Measurements from ENCODE around the gene CYFIP1.
"Not testable (repeated sequence)": the region's sequence is repeated elsewhere in the genome, so short reads cannot be mapped to it uniquely, and the experiment has no call there.

CYFIP1 gene

DNA sequence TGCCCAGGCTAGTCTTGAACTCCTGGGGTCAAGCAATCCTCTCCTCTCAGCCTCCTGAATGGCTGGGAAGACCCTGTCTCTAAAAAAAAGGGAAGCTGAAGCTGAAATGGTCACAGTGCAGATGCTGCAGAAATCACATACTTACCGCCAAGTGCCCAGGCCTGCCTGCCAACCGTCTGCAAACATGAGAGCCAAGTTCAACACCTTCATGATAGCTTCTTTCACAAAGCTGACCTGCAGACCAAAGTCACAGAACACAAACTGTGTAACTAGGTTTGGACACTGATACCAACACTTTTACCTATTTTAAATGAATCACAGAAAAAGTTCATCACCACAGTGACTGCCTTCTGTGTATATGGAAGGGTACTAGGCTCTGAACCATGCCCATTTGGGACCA lies 22.8 kb upstream of the CYFIP1 start:
- no peak overlapping the region for H3K27ac ChIP-seq
- TF ChIP-seq, protein P1, sequence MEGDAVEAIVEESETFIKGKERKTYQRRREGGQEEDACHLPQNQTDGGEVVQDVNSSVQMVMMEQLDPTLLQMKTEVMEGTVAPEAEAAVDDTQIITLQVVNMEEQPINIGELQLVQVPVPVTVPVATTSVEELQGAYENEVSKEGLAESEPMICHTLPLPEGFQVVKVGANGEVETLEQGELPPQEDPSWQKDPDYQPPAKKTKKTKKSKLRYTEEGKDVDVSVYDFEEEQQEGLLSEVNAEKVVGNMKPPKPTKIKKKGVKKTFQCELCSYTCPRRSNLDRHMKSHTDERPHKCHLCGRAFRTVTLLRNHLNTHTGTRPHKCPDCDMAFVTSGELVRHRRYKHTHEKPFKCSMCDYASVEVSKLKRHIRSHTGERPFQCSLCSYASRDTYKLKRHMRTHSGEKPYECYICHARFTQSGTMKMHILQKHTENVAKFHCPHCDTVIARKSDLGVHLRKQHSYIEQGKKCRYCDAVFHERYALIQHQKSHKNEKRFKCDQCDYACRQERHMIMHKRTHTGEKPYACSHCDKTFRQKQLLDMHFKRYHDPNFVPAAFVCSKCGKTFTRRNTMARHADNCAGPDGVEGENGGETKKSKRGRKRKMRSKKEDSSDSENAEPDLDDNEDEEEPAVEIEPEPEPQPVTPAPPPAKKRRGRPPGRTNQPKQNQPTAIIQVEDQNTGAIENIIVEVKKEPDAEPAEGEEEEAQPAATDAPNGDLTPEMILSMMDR (IDR thresholded peaks at IDR 0.05), result no peak
- no peak overlapping the region for H3K4me3 ChIP-seq
- DNase-seq (ENCODE audit: low spot score), result peak; percentile 17

DNA sequence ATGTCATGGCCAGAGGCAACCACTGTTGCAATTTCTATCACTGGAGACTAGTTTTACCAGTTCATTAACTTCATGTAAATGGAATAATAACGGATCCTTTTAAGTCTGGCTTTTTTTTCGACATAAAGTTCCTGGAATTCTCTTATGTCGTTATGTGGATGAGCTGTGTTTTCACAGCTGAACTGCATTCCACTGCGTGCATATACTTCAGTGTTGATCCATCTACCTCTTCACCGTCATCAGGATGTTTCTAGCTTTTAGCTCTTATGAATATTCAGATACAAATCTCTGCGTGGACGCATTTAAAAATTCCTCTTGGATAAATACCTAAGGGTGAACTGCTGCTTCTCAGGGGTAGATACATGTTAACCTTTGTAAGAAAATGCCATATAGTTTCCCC lies 15.6 kb upstream of the CYFIP1 start:
- Histone ChIP-seq H3K27ac (no peak overlapping the region), H3K4me3 (no peak overlapping the region)
- DNase-seq (ENCODE audit: low spot score), result no peak
- TF ChIP-seq, protein P1 (IDR thresholded peaks at IDR 0.05), result no peak

DNA sequence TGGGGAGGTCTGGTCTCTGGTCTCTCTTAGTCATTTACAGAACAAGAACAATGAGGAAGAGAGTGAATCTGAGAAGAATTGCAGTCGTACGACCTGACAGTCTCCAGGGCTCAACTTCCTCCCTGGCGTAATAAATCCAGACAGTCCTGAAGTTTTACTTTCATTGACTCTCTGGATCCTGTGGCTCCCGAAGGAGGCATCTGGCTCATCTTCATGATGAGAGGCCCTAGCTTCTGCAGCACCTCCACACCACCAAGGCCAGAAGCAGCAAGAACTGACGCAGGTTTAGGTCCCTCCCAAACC lies 11.8 kb upstream of the CYFIP1 start:
- Histone ChIP-seq H3K4me3 (no peak overlapping the region), H3K27ac (no peak overlapping the region)
- no peak for DNase-seq (ENCODE audit: low spot score)
- TF ChIP-seq, protein P1 (IDR thresholded peaks at IDR 0.05), result no peak

DNA sequence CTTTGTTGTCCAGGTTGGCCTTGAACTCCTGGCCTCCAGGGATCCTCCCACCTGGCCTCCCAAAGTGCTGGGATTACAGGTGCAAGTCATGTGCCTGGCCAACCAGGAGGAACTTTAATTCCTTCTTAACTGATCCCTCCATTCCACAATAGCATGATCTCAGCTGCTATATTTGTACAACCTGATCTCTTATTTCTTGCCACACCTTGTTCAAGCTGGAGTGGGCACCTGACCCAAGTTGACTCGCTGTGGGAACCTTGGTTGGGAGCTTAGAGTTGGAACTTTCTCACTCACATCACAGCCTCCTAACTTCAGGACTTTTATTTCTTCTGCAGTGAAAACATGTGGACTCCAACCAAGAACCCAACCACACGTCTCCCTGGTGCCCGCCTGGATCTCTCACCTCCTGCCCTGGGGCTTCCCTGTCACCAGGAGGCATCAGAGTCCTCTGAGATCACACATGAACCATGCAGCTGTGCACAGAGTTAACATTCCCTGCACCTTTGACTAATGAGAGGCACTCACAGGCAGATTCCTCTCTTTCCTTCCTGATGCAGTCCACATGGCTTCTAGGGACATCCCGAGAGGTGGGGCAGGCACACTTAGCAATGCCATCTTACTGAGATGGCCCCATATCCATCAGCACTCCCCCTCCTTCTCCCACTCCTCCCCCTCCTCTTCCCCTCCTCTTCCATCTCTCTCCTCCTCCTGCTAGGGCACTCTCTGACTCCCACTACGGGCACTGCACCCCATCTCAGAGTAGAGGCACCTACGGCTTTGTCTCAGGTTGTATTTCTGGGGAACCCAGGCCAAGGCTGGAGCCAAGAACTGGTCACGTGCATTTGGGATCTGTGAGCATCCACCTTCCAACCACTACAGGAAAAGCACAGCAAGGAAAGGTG lies 9.7 kb upstream of the CYFIP1 start:
- peak; percentile 56 for DNase-seq (ENCODE audit: low spot score)
- H3K27ac ChIP-seq, result no peak overlapping the region
- no peak overlapping the region for H3K4me3 ChIP-seq
- TF ChIP-seq, protein P1 (IDR thresholded peaks at IDR 0.05), result no peak

DNA sequence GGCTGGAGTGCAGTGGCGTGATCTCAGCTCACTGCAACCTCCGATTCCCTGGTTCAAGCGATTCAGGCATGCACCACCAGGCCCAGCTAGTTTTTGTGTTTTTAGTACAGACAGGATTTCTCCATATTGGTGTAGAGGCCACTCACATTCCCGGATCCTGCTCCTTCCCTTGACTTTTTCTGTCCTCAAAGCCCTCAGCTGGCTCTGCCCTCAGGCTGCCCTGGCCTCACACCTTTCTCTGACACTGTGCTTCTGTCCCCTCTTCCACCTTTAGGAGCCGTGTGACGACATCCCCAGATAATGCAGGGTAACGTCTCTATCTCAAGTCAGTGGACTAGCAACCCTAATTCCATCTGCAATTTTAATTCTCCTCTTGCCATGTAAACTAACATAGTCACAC lies 8.6 kb upstream of the CYFIP1 start:
- no peak for DNase-seq (ENCODE audit: low spot score)
- H3K4me3 ChIP-seq, result no peak overlapping the region
- H3K27ac ChIP-seq, result no peak overlapping the region
- TF ChIP-seq, protein P1 (IDR thresholded peaks at IDR 0.05), result no peak

DNA sequence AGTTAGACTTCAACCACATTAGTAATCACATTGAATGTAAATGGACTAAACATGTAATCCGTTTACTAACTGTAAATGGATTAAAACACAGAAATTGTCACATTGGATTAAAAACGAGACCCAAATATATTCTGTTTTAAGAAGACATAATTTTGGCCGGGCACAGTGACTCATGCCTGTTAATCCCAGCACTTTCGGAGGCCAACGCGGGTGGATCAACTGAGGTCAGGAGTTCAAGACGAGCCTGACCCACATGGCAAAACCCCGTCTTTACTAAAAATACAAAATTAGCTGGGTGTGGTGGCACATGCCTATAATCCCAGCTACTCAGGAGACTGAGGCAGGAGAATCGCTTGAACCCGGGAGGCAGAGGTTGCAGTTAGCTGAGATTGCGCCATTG lies 1.8 kb upstream of the CYFIP1 start:
- H3K27ac ChIP-seq; H3K4me3 ChIP-seq; DNase-seq (ENCODE audit: low spot score): not testable (repeated sequence)

DNA sequence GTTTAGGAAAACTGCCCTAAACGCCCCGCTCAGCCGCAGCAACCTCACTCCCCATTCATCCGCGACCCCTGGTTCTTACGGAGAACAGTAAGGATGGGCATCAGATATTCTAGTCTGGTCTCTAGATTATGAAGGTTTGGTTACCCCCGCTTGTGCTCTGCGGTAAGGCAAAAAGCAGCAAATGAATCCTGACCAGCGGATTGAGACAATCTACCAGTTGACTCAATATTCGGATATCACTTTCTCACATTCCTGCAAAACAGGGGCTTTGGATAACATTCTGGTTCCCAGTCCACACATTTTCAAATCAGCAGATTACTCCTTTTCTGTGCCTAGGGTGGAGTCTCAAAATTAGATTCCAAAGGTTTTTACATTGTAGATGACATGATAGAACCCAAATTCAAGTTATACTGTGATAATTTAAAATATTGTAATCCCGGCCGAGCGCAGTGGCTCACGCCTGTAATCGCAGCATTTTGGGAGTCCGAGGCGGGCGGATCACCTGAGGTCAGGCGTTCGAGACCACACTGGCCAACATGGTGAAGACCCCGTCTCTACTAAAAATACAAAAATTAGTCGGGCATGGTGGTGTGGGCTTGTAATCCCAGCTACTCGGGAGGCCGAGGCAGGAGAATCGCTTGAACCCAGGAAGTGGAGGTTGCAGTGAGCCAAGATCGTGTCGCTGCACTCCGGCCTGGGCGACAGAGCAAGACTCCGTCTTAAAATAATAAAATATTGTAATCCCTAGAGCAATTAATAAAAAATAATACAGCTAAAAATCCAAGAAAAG lies 1.1 kb upstream of the CYFIP1 start:
- H3K27ac ChIP-seq, result peak overlapping the region; percentile 72 to 89
- TF ChIP-seq, protein P1 (IDR thresholded peaks at IDR 0.05), result no peak
- DNase-seq (ENCODE audit: low spot score), result no peak
- H3K4me3 ChIP-seq, result peak overlapping the region; percentile 79

Measured in coronary artery (tissue), 2 donors.